ENCODE measurements around the gene LILRA5. TPM values are rescaled to one million over a fixed set of nuclear protein-coding genes. Genes with fewer than 3 reads are reported as not detected.
"Not testable (repeated sequence)": the region's sequence is repeated elsewhere in the genome, so short reads cannot be mapped to it uniquely, and the experiment has no call there.

LILRA5 gene
- total RNA-seq, 1 donor from 2014 or later: not detected

DNA sequence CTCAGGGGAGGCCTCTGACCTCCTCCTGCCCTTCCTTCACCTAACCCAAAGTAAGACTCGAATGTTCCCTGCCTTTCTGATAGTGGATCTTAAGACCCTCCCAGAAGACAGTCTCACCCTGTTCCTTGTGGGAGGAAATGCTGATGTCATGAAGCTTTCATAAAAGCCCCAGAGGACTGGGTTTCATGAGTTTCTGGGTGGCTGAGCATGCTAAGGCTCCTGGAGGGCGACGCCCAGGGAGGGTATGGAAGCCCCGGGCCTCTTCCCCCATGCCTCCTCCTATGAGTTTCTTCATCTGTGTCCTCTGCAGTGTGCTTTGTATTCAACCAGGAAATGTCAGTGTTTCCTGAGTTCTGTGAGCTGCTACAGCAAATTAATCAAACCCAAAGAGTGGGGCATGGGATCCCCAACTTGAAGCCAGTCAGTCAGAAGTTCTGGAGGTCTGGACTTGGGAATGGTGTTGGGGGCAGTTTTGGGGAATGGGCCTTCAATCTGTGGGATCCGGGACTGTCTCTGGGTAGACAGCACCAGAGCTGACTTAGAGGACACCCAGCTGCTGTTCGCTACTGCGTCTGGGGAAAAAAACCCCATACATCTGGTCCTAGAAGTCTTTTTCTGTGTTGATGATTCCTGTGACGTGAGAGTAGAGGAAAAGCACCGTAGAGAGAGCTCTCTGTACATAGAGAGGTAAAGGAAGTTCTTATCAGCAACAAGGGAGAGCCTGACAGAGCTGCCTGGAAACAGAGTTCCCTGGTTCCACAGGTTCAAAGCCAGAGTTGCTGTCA lies 30.1 kb downstream of the LILRA5 start:
- H3K27ac Mint-ChIP-seq (ENCODE audit: unreplicated experiment): peak overlapping the region; percentile 45
- H3K9me3 Mint-ChIP-seq (ENCODE audit: unreplicated experiment): peaks cover 26% of the 10 kb centered on the region
- DNase-seq: no peak
- TF ChIP-seq, protein P1, sequence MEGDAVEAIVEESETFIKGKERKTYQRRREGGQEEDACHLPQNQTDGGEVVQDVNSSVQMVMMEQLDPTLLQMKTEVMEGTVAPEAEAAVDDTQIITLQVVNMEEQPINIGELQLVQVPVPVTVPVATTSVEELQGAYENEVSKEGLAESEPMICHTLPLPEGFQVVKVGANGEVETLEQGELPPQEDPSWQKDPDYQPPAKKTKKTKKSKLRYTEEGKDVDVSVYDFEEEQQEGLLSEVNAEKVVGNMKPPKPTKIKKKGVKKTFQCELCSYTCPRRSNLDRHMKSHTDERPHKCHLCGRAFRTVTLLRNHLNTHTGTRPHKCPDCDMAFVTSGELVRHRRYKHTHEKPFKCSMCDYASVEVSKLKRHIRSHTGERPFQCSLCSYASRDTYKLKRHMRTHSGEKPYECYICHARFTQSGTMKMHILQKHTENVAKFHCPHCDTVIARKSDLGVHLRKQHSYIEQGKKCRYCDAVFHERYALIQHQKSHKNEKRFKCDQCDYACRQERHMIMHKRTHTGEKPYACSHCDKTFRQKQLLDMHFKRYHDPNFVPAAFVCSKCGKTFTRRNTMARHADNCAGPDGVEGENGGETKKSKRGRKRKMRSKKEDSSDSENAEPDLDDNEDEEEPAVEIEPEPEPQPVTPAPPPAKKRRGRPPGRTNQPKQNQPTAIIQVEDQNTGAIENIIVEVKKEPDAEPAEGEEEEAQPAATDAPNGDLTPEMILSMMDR (IDR thresholded peaks at IDR 0.05; ENCODE audit: partially characterized antibody, unreplicated experiment): no peak
- H3K4me3 Mint-ChIP-seq (ENCODE audit: unreplicated experiment): peak overlapping the region; percentile 72
- peaks cover 5% of the 10 kb centered on the region for H3K36me3 Mint-ChIP-seq (ENCODE audit: unreplicated experiment)
- peaks cover 6% of the 10 kb centered on the region for H3K4me1 Mint-ChIP-seq (ENCODE audit: low read depth, unreplicated experiment)
- peaks cover 13% of the 10 kb centered on the region for H3K27me3 Mint-ChIP-seq (ENCODE audit: unreplicated experiment)

DNA sequence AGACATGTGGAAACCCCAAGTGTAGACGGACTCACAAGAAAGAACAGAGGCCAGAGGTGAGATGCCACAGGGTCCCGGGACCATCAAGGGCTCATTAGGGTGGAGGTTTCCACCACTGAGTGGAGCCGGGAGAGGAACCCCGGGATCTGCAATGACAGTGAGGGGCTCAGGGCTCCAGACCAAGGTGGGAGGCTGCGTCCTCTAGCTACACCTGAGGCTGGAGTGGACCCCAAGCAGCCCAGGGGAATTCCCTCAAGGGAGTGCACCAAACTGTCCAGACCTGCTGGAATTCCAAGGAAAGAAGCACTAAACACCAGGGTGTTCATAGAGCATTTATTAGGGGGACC lies 31.3 kb downstream of the LILRA5 start:
- H3K4me3 Mint-ChIP-seq (ENCODE audit: unreplicated experiment); H3K27me3 Mint-ChIP-seq (ENCODE audit: unreplicated experiment); H3K36me3 Mint-ChIP-seq (ENCODE audit: unreplicated experiment); H3K27ac Mint-ChIP-seq (ENCODE audit: unreplicated experiment); DNase-seq; H3K4me1 Mint-ChIP-seq (ENCODE audit: low read depth, unreplicated experiment): not testable (repeated sequence)
- H3K9me3 Mint-ChIP-seq (ENCODE audit: unreplicated experiment): peaks cover 17% of the 10 kb centered on the region

DNA sequence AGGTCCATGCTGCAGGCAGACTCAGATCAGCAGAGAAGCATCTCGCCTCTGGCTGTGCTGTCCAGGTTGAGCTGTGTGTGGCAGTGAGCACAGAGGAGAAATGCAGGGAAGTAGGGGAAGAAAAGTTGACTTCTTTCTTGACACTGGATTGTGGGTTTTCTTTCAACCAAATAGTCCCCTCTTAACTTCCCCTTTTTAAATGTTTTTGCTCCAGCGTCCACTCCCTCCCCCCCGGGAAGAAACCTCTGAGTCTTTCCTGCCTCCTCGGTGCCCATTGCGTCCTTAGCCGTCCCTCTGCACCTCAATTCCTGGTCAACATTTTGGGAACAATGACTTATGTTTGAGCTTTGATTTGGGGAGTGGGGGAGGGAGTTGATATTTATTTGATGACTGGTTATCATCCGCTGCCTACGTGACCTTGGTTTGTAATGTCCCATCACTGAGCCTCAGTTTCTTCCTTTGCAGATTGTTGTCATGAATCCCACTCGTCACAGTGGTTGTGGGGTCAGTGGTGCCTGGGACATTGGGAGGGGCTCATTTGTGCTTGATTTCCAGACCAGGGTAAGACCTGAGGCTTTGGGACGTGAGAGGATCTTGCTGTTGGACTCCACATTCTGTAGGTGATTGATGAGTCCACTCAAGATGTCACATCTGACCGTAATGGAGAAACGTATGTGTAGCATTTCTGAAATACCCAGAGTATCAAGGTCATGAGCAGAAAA lies 31.8 kb downstream of the LILRA5 start, which contains the start of gene LILRB2:
Gene LILRB2 (minus strand): TSS at position 104 of the 722 bp plus-strand sequence. CDS start 614 bp downstream, outside the sequence.
- peaks cover 17% of the 10 kb centered on the region for H3K9me3 Mint-ChIP-seq (ENCODE audit: unreplicated experiment)
- H3K27ac Mint-ChIP-seq (ENCODE audit: unreplicated experiment): no peak within 1 kb of the TSS
- peaks cover 6% of the 10 kb centered on the region for H3K4me1 Mint-ChIP-seq (ENCODE audit: low read depth, unreplicated experiment)
- DNase-seq: no peak
- peaks cover 6% of the 10 kb centered on the region for H3K27me3 Mint-ChIP-seq (ENCODE audit: unreplicated experiment)
- peak within 1 kb of the TSS; percentile 3 for H3K4me3 Mint-ChIP-seq (ENCODE audit: unreplicated experiment)
- H3K36me3 Mint-ChIP-seq (ENCODE audit: unreplicated experiment): peaks cover 5% of the 10 kb centered on the region
- TF ChIP-seq, protein P1 (IDR thresholded peaks at IDR 0.05; ENCODE audit: partially characterized antibody, unreplicated experiment): no peak

DNA sequence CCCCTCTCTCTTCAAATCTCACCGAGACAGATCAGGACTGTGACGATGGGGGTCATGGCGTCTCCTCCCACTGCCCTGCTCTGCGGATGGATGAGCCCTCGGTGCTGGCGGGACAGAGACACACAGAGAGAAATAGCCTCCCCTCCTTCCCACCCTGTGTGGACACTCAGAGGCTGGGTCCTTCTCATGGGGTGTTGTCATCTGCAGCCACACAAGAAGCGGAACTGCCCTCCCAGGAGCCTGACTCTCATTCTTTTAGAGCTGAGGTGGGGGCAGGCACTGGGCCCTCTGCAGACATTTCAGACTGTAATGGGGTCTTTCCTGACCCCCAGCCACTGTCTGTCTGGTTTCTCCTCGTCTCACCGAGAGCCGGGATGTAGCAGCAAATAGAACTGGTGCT lies 32.5 kb downstream of the LILRA5 start:
- Mint-ChIP-seq H3K9me3 (ENCODE audit: unreplicated experiment) (peaks cover 17% of the 10 kb centered on the region), H3K4me3 (ENCODE audit: unreplicated experiment) (peak overlapping the region; percentile 3)
- not testable (repeated sequence) for H3K4me1 Mint-ChIP-seq (ENCODE audit: low read depth, unreplicated experiment); DNase-seq; H3K27me3 Mint-ChIP-seq (ENCODE audit: unreplicated experiment); H3K27ac Mint-ChIP-seq (ENCODE audit: unreplicated experiment); H3K36me3 Mint-ChIP-seq (ENCODE audit: unreplicated experiment)

DNA sequence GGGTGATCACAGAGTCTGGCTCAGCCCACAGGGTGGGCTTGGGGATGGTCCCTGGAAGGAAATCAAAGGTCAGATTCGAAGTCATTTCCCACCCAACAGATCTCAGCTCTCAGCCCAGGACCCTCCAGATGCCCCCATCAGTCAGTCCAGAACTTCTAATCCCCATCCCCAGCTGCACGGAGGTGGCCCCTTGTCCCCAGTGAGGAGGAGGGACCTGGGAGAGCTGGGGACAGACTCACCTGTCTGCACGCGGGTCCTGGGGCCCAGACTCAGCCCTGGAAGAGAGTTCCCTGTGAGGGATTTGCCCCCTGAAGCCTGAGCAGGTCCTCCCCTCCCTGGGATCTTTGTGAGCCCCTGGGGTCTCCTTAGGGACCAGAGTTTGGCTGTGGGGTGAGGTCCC lies 32.9 kb downstream of the LILRA5 start:
- not testable (repeated sequence) for H3K36me3 Mint-ChIP-seq (ENCODE audit: unreplicated experiment); H3K4me1 Mint-ChIP-seq (ENCODE audit: low read depth, unreplicated experiment); H3K27me3 Mint-ChIP-seq (ENCODE audit: unreplicated experiment); H3K27ac Mint-ChIP-seq (ENCODE audit: unreplicated experiment); DNase-seq; H3K4me3 Mint-ChIP-seq (ENCODE audit: unreplicated experiment)
- peaks cover 17% of the 10 kb centered on the region for H3K9me3 Mint-ChIP-seq (ENCODE audit: unreplicated experiment)

DNA sequence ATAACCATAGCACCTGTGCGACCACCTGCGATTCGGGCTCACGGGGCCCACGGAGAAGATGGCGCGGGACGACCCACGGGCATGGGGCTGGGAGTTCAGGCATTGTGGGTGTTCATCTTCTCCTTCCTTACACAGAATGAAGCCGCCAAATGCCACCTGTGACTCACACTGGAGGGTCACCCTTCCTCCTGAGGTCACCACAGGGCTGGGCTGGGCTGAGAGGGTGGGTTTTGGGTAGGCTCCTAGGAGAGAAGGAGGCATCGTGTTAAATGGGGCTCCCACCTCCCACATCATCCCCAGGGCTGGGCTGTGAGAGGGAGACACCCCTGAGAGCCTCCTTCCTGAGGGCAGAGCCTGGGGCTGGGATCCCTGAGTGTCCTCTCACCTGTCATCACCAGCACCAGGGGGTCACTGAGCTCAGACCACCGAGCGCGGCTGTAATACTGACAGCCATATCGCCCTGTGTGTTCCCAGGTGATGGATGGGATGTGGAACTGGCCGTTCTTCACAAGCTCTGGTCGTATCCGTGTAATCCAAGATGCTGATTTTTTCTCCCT lies 33.5 kb downstream of the LILRA5 start:
- H3K9me3 Mint-ChIP-seq (ENCODE audit: unreplicated experiment): peaks cover 12% of the 10 kb centered on the region
- no peaks in the 10 kb centered on the region for H3K27me3 Mint-ChIP-seq (ENCODE audit: unreplicated experiment)
- no peak overlapping the region for H3K4me3 Mint-ChIP-seq (ENCODE audit: unreplicated experiment)
- no peak overlapping the region for H3K27ac Mint-ChIP-seq (ENCODE audit: unreplicated experiment)
- DNase-seq: no peak
- H3K36me3 Mint-ChIP-seq (ENCODE audit: unreplicated experiment): peaks cover 5% of the 10 kb centered on the region
- TF ChIP-seq, protein P1 (IDR thresholded peaks at IDR 0.05; ENCODE audit: partially characterized antibody, unreplicated experiment): no peak
- peaks cover 7% of the 10 kb centered on the region for H3K4me1 Mint-ChIP-seq (ENCODE audit: low read depth, unreplicated experiment)

DNA sequence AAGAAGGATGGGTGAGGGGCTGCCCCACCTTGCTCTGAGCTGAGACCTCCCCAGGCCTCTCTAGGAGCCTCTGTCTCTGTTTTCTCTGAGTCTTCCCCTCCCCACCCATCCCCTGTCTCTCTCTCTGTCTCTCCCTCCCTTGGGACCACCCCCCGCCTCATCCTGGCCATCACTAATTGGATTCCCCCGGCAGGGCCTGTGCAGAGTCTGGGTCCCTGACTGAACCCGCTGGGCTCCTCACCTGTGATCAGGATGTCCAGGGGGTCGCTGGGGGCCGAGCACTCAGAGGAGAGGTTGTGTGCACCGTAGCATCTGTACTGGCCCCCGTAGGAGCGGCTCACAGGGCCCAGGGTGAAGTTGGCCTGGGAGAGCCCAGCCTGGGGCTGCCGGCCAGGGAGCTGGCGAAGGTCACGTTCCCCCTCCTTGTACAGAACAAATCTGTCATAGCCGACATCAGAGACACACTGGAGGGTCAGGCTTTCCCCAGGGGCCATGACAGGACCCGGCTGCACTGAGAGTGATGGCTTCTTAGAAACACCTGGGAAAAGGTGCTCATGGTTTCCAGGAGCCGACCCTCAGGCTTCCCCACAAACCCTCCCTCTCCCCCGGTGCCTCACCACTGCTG lies 34.3 kb downstream of the LILRA5 start:
- not testable (repeated sequence) for H3K27me3 Mint-ChIP-seq (ENCODE audit: unreplicated experiment)
- peaks cover 14% of the 10 kb centered on the region for H3K4me1 Mint-ChIP-seq (ENCODE audit: low read depth, unreplicated experiment)

DNA sequence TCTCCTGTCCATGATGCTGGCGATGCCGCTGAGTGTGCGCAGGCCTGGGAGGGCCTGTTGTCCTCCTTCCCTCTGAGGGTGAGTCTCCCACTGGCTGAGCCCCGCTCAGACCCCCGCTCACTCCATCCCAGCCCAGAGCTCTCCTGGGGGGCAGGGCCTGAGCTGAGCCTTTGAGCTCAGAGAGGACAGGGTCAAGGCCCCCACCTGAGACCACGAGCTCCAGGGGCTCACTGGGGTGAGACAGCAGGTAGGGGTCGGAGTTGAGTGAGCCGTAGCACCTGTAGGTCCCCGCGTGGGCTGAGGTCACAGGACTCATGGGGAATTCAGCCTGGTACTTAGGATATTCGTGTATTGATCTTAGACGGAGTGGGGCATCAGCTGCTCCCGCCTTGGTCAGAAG lies 34.9 kb downstream of the LILRA5 start:
- not testable (repeated sequence) for H3K9me3 Mint-ChIP-seq (ENCODE audit: unreplicated experiment); H3K36me3 Mint-ChIP-seq (ENCODE audit: unreplicated experiment); H3K27me3 Mint-ChIP-seq (ENCODE audit: unreplicated experiment); DNase-seq; H3K27ac Mint-ChIP-seq (ENCODE audit: unreplicated experiment); H3K4me3 Mint-ChIP-seq (ENCODE audit: unreplicated experiment)
- H3K4me1 Mint-ChIP-seq (ENCODE audit: low read depth, unreplicated experiment): peaks cover 12% of the 10 kb centered on the region

More for the DNA sequence above, 34.3 kb downstream of the LILRA5 start:
- not testable (repeated sequence) for H3K36me3 Mint-ChIP-seq (ENCODE audit: unreplicated experiment); H3K4me3 Mint-ChIP-seq (ENCODE audit: unreplicated experiment); DNase-seq; H3K27ac Mint-ChIP-seq (ENCODE audit: unreplicated experiment)
- peaks cover 11% of the 10 kb centered on the region for H3K9me3 Mint-ChIP-seq (ENCODE audit: unreplicated experiment)

Data from glutamatergic neuron (in vitro differentiated cells).